Inflammatory macrophage treated with lipopolysaccharide for 1 hour (primary cell): ENCODE data around the gene DPP3.
"Not testable (repeated sequence)": the region's sequence is repeated elsewhere in the genome, so short reads cannot be mapped to it uniquely, and the experiment has no call there.

Source experiments
- DNase-seq, 2 donors: peaks; one replicate each; pipeline ENCODE4 v3.0.0-alpha.2; 2020 to 2022

DPP3 gene

DNA sequence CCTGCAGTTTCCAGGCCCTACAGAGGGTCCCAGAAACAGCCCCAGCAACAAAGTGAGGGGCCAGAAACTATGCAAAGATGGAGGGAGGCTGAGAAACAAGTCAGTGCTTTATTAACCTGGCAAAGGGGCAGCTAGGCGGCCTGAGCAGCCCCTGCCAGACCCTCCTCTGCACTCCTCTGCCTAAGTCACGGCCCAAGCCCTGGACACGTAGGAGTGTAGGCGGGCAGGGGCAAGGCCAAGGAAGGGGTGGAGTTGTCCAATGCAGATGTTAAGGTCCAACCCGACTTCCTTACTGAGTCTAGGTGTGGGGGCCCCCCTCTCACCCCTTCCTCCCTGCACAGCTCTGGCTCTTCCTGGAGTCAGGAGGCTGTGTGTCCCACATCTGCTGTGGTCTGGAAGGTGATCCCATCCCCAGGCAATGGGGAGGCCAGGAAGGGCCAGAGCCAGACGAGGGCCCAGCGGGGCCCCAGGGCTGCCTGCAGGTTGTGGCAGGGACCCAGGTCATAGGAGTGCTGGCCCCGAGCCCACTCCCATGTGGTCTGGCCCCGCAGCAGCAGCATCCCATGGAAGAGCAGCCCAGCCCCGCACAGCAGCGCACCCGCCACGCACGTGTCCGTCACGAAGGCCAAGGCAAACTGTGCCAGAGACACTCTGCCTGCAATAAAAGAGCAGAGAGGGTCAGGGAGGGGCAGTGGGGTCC is 59.1 kb downstream of the DPP3 start:
- DNase-seq, result no peak

DNA sequence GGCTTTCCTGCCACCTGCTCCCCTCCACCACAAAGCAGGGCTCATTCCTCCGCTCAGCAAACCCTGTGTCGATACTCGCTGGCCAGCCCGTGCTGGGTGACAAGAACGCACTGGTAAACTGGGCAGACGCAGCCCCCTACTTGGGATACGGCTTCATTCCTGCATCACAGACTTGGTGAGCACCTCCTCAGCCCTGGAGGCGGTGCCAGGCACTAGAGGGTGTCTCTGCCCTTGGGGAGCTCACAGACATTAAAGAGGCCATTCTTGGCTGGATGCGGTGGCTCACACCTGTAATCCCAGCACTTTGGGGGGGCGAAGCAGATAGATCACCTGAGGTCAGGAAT is 59.6 kb downstream of the DPP3 start:
- no peak for DNase-seq

DNA sequence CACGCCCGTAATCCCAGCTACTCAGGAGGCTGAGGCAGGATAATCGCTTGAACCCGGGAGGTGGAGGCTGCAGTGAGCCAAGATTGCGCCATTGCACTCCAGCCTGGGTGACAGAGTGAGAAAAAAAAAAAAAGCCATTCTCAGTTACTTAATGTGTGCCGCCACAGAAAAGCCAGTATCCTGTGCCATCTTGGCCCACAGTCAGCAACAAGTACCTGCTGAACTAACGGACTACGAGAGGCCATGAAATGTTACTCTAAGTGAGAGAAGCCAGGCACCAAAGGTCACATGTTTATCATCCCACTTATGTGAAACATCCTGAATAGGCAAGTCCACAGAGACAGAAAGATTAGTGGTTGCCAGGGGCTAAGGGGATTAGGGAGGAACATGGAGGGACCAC is 60.4 kb downstream of the DPP3 start:
- DNase-seq, result not testable (repeated sequence)

DNA sequence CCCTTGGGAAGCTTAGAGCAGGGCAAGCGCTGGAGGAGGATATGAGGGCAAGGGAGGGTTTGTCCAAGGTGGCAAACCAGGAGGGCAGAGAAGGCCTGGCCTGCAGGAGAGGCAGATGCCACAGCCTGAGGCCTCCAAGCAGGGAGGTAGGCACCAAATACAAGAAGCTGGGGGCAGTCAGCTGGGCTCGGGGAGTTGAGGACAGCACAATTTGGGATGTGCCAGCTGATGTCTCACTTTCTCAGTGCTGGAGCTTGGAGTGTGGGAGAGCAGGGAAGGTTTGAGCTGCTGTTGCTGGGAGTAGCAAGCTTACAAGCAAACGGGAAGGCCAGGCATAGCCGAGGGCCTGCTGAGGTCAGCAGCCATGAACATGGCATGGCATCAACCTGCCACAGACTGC is 61.7 kb downstream of the DPP3 start:
- DNase-seq, result no peak

DNA sequence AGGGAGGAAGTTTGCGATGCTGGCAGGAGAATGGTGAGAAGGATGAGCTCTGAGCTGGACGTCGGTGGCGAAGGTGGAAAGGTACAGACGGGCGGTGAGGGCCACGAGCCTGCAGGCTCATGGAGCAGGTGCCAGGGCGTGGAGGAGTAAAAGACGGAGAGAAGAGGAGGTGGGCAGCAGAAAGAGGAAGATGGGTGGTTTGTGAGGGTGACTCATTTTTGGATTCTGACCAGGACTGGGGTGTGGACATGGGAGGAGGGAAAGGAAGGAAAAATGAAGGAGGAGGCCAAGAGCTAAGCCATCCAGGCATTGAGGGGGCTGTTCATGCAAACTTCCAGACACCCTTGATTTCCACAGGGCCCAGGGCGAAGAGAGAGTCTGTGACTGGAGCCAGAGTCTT is 62.1 kb downstream of the DPP3 start:
- peak; percentile 24 to 33 for DNase-seq

DNA sequence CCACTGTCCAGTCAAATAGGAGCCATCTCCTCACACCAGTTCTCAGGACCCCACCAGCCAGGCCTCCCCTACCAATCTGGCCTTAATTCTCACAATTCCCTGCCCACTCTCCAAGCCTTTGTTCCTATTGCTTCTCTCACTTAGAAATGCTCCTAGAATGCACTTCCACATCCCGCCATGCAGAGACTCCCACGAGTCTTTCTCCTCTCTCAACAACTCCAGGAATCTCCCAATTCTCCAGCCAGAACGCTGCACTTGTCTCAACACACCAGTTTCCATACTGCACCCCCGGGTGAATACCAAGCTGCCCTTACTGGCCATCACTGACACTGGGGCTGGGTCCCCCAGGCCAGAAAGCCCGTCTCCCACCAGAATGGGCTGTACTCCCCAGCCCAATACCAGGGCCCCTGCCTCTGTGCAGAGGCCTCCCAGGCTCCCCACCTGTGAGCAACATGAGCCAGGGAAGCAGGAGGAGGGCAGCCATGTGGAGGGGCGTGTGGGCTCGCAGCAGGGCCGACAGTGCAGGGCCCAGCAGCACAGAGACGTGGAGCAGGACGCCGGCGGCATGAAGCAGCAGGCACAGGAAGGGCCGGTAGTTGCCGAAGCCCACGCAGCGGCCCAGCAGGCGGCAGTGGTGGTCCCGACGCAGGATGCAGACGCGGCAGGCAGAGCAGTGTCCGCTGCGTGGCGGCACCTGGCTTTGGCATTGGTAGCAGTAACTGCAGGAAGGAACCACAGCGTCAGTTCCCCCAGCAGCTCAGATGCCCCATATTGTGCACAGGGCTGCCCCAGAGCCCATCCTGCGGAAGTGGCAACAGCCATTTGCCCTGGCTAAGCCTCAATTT is 63.3 kb downstream of the DPP3 start:
- peak in 1 of 2 donors; percentile 8 for DNase-seq

DNA sequence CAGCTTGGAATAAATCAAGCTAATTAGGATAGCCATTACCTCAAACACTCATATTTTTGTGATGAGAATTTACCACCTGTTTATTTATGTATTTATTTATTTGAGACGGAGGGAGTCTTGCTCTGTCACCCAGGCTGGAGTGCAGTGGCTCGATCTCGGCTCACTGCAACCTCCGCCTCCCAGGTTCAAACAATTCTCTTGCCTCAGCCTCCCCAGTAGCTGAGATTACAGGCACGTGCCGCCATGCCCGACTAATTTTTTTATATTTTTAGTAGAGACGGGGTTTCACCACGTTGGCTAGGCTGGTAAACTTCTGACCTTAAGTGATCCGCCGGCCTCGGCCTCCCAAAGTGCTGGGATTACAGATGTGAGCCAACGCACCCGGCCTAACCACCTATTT is 64.7 kb downstream of the DPP3 start:
- DNase-seq, result not testable (repeated sequence)

DNA sequence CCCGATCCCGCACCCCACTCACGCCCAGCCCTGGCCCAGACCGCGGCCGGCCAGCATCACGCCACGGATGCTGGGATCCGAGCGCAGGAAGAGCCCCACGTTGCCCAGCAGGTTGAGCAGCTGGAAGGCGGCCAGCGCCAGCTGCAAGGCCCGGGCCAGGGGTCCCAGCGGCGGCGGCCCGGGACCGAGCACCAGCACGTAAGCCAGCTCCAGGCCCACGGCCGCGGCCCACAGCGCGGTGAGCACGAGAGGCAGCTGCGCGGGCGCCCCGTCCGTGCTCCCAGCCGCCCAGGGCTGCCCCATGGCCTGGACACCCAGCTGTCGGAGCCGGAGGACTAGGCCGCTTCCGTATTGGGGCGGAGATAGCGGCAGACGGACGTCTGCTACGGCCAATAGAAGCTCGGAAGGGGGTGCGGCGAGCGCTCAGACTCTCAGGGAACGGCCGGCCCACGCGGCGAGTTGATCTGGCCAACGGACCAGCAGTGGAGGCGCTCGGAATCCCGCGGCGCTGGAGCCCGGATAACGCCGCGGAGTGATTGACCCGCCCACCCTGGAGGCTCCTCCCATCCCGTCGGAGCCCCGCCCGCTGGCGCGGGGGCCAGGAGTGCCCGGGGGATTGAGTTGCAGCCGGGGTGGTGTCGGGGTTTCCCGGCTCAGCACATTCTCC is 65.6 kb downstream of the DPP3 start, which contains the start of gene ZDHHC24:
TSS of gene ZDHHC24 (minus strand) at position 348 of the 667 bp plus-strand sequence. CDS start at position 303, 45 bp downstream.
- DNase-seq, result peak; percentile 99

DNA sequence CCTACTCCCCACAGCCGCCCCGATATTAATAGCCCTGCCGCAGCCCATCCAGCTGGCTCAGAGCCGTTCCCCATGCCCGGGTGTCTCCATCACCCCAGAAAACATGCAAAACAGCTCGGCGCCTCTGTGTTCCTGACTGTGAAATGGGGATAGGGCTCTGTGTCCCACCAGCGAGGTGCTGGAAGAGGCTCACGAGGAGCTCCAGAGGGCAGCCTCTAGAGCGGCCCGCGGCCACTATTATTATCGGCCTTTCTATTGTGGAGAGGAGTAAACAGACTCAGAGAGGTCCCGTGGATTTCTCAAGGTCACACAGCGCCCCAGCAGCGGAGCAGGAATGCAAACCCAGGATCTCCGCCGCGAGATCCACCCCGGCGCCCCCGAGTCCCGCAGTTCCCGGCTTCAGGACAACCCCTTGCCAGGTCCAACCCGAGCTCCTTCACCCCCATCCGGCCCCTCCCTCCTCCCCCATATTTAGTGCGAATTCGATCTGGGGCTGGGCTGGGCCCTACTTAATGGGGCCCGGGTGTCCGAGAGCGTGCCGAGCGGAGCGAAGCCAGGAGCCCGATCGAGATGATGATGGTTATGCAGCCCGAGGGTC is 66.2 kb downstream of the DPP3 start, which contains the start of gene ACTN3:
TSS of gene ACTN3 (plus strand) at position 536 of the 598 bp plus-strand sequence. CDS start at position 571, 35 bp downstream.
- no peak for DNase-seq

DNA sequence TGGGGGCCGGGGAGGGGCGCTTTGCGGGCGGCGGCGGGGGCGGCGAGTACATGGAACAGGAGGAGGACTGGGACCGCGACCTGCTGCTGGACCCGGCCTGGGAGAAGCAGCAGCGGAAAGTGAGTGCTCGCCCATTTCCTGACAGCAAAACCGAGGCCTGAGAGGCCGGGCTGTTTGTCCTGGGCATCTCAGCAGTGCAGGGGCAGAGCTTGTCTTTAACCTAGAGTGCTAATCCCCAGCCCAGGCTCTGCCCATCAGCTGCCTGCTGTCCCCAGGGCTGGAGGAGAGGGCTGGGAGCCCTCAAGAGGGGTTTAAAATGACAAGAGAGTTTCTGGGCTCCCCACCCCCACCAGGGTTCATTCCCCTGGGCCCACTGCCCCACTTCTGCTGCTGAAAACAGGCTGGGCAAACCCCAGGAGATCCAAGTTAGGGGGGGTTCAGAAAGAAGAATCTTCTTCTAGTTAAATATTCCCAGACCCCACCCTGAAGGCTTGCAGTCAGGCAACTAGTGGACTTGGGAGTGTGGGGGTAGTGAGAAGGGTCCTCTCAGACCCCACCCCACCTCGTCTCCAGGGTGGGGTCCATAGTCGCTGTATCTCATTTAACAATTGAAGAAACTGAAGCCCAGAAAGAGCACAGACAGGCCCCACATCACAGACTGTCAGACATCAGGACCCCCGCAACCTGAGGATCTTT is 66.9 kb downstream of the DPP3 start:
- no peak for DNase-seq

DNA sequence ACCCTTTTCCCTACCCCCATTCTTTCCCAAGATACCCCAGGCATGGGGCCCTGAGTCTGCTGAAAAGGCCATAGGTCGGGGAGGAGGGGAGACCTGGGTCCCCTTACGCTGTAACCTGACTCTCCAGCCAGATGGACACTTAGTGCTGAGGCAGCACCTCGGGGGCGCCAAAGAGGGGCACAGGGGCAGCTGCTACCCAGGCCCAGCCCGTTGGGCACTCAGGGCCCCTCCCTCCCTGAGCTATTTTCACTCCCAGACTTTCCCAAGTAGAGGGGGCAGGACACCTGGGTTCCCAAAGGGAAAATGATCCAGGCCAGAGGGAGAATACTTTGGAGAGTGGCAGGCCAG is 67.4 kb downstream of the DPP3 start:
- DNase-seq, result no peak

DNA sequence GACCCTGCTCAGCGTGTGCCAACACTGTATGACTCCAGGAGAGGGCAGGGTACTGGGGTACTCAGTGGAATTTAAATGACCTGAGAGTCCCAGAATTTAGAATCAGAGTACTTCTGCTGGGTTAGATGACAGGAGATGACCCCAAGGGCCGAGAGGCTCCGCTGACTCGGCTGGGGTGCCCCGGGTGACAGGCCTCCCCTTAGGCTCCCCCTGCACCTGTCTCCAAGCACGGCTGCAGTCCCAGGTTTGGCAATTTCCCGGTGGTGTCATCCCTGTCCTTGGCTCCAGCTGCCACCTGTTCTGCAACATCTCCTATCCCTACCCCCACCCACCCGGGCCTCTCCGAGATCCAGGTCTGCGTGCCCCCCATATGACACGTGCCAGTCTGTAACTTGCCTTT is 67.8 kb downstream of the DPP3 start:
- DNase-seq, result no peak

DNA sequence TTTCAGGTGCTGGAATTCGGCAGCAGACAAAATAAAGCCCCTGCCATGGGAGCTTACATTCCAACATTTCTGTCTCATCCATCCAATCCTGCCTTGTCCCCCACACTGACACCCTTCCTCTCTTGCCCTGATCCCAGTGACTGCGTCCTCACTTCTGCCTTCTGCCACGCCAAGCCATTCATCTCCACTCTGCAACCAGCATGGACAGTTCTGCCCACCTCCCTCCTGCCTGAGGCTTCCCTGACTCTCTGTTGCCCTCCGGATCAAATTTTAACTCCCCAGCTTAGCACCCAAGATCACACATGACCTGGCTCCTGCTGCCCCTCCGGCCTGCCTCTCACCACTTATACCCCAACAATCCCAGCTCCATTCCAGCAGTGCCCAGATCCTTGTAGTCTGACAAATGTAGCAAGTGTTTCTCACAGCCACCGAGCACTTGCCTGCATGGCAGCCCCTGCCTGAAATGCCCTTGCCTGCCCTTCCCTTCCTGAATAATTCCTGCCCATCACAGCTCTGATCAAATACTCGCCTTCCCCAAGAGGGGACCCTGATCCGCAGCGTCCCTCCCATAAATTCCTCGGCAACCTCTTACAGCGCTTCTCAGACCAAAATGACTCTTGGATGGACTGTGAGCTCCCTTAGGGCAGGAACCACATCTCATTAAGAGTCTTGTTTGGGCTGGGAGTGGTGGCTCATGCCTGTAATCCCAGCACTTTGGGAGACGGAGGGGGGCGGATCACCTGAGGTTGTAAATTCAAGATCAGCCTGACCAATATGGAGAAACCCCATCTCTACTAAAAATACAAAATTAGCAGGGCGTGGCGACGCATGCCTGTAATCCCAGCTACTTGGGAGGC is 68.8 kb downstream of the DPP3 start:
- no peak for DNase-seq

DNA sequence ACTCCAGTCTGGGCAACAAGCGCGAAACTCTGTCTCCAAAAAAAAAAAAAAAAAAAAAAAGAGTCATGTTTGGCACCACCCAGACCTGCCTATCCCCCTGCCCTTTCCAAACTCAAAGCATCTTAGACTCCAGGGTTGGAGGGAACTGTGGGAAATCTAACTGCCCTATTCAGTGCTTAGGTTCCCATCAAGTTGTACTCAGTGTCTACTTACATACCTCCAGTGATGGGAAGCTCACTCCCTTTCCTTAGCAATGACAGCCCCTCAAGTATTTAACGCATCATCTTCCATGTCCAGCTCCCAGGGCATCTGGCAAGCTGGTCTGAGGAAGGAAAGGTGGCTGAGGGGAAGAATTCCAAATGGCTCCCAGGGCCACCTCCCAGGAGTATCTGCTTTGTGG is 69.5 kb downstream of the DPP3 start:
- no peak for DNase-seq

DNA sequence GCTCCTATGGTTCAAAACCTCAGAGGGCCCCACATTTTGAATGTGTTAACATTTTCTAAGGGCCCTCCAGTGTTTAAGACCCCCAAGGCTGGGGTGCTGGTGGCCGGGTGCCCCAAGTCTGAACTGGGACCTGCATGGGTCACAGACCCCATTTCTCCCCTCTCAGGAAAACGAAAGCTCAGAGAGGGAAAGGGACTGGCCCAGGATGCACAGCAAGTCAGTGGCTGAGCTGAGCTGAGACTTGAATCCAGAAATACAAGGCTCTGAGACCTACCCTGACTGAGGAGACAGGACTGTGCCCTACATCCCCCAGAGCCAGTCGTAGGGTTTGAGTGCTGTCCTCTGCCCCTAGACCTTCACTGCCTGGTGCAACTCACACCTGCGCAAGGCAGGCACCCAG is 70.7 kb downstream of the DPP3 start:
- no peak for DNase-seq

DNA sequence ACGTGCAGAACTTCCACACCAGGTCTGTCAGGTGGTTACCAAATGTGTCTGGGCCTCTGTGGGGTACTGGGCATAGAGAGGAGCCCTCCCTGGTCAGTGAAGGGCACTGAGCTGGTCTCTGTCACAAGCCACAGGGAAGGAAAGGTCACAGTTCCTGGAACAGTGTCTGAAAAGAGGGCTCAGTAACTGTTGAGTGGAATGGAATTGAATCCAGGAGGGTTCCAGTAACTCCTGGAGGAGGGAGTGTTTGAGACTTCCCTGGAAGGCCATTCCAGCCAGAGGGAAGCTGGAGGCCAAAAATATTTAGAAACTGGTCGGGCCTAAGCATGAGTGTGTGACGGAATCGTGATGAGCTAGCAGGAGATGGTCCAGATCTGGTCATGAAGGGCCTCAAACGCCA is 74.4 kb downstream of the DPP3 start:
- no peak for DNase-seq

DNA sequence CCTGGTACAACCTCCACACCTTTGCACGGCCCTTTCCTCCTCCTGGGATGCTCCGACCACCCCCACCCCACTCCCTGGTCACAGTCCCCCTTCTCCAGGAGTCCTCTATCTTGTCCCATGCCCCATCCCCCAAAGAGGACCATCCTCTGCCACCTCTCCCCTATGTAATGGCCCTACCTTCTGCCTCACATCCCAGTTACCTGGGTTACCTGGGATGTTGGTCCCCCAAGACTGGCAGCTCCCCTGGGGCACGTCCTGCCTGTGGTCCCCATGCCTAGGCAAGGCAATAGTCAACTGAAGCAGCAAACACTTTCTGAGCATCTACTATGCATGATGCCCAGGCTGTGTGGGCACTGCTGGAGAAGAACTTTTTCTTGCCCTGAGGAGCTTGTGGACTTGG is 75.2 kb downstream of the DPP3 start:
- no peak for DNase-seq

DNA sequence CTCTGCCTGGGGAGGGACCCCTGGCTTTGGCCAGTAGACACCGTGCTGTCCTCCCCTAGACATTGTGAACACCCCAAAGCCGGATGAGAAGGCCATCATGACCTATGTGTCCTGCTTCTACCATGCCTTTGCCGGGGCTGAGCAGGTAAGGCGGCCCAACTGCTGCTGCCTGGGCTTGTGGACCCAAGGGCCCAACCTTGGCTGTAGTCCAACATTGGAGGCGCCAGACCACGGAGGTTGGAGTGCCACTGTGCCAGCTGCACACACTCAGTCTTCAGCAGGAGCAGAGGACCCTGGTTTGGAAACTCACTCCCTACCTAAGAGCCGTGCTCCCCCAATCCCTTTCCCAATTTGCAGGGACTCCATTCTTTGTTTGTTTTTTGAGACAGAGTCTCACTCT is 75.9 kb downstream of the DPP3 start:
- DNase-seq, result no peak

DNA sequence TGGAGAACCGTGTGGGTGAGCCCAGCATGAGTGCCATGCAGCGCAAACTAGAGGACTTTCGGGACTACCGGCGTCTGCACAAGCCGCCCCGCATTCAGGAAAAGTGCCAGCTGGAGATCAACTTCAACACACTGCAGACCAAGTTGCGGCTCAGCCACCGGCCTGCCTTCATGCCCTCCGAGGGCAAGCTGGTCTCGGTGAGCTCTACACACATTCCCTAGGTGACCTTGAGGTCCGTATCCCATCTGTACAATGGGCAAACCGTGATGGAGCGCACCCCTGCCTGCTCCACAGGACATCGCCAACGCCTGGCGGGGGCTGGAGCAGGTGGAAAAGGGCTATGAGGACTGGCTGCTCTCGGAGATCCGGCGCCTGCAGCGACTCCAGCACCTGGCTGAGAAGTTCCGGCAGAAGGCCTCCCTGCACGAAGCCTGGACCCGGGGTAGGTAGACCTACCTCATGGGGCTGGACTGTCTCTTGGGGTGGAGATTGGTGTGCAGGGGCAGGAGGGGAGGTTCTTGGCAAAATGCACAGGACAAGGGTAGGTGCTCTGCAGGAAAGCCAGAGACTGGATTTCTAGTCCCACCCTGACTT is 77.6 kb downstream of the DPP3 start:
- DNase-seq, result no peak
